GM12878 (cell line): ENCODE measurements around the gene FAM89B. TPM values are rescaled to one million over a fixed set of nuclear protein-coding genes. Genes with fewer than 3 reads are reported as not detected.

ENCODE experiments used
- ATAC-seq: fragments of 200-7000 bp; cut with Tn5 transposase; 3 replicates; pipeline ENCODE4 v1.9.1; 2020; ENCODE audit warnings: mild to moderate bottlenecking, moderate library complexity
- BruUV-seq: library from RNA; stranded (reverse); fragments of 400-500 nt; replicated peaks from 2 replicates; lab custom pipeline; 2021; lab: Mats Ljungman, UMichigan
- CTCF ChIA-PET: fragments of 300-600 bp; sonication (Branson Sonifier 250); formaldehyde crosslinking; extraction: SDS; loops from one replicate; lab custom pipeline; 2021; ENCODE audit warnings: inconsistent platforms; lab: Yijun Ruan, JAX
- POLR2A ChIA-PET: fragments of 350-600 bp; formaldehyde crosslinking; extraction: SDS; loops from one replicate; lab custom pipeline; 2021; ENCODE audit warnings: inconsistent platforms; lab: Charles Lee
- RAD21 ChIA-PET: fragments of 300-600 bp; sonication (Branson Sonifier 250); formaldehyde crosslinking; loops from one replicate; lab custom pipeline; 2023; ENCODE audit warnings: antibody characterized with exemption; ENCODE audit not compliant: unreplicated experiment; lab: Charles Lee
- SMC1A ChIA-PET: fragments of 300-600 bp; sonication (Branson Sonifier 250); formaldehyde crosslinking; loops from one replicate; lab custom pipeline; 2023; ENCODE audit not compliant: unreplicated experiment, uncharacterized antibody; lab: Charles Lee
- DNase-seq: peaks from one replicate; pipeline ENCODE4 v3.0.0-alpha.2; 2011; ENCODE audit warnings: low read depth, low spot score
- FAIRE-seq: peaks from 3 replicates; lab custom pipeline; 2011; peaks lifted over from hg19 to GRCh38; lab: Jason Lieb, UNC
- H2AFZ ChIP-seq: 2 replicates; pipeline ENCODE4 v1.6.0; 2011; ENCODE audit warnings: low read depth, low read length, control low read depth; ENCODE audit not compliant: control insufficient read depth
- H3K27ac ChIP-seq: 2 replicates; pipeline ENCODE4 v1.5.1; 2011; ENCODE audit warnings: control low read depth; ENCODE audit not compliant: control insufficient read depth, insufficient read depth
- H3K27me3 ChIP-seq, 2 experiments: replicated peaks in 1 of 2; 2 replicates each; pipeline versions ENCODE4 v1.6.0 to v1.6.1; 2011; ENCODE audit warnings: low read length in 1 of 2; ENCODE audit not compliant: control insufficient read depth in 2 of 2, insufficient read depth in 2 of 2
- H3K36me3 ChIP-seq, 2 experiments: 2 replicates each; pipeline ENCODE4 v1.5.1; 2011; ENCODE audit warnings: low read length in 1 of 2; ENCODE audit not compliant: control insufficient read depth in 2 of 2, insufficient read depth in 2 of 2
- H3K4me1 ChIP-seq: 2 replicates; pipeline ENCODE4 v1.6.1; 2011; ENCODE audit warnings: mild to moderate bottlenecking, low read length, moderate library complexity, mixed read lengths; ENCODE audit not compliant: control insufficient read depth, insufficient read depth
- H3K4me2 ChIP-seq: 2 replicates; pipeline ENCODE4 v1.6.0; 2011; ENCODE audit warnings: control low read depth; ENCODE audit not compliant: control insufficient read depth, insufficient read depth
- H3K4me3 ChIP-seq: fragments of 200-600 bp; sonication (generic); 2 replicates; pipeline ENCODE4 v1.5.1; 2016
- H3K79me2 ChIP-seq: 2 replicates; pipeline ENCODE4 v1.6.0; 2011; ENCODE audit warnings: low read length; ENCODE audit not compliant: control insufficient read depth, insufficient read depth
- H3K9ac ChIP-seq: 2 replicates; pipeline ENCODE4 v1.8.0; 2011; ENCODE audit warnings: low read length, control low read depth, mixed read lengths; ENCODE audit not compliant: control insufficient read depth, insufficient read depth
- H3K9me3 ChIP-seq: replicated peaks from 3 replicates; pipeline ENCODE4 v1.5.1; 2011; ENCODE audit warnings: mild to moderate bottlenecking, low read length; ENCODE audit not compliant: control insufficient read depth, insufficient read depth
- H4K20me1 ChIP-seq: 2 replicates; pipeline ENCODE4 v1.6.0; 2011; ENCODE audit not compliant: control insufficient read depth, insufficient read depth
- NFIC ChIP-seq: IDR thresholded peaks from 2 replicates; pipeline ENCODE4 v1.6.1; 2012; ENCODE audit warnings: low read depth, mild to moderate bottlenecking, inconsistent platforms, low read length, moderate library complexity
- NFYA ChIP-seq: IDR thresholded peaks from 2 replicates; pipeline ENCODE4 v1.6.1; 2011; ENCODE audit warnings: low read depth, mild to moderate bottlenecking, low read length, improper control_type of control experiment, borderline replicate concordance
- PAX5 ChIP-seq: IDR thresholded peaks from 2 replicates; pipeline ENCODE4 v1.6.1; 2011; ENCODE audit warnings: low read depth, low read length, borderline replicate concordance
- POLR2AphosphoS5 ChIP-seq: IDR thresholded peaks from 2 replicates; pipeline ENCODE4 v1.6.1; 2011; ENCODE audit warnings: mild to moderate bottlenecking, low read length, inconsistent platforms
- POU2F2 ChIP-seq: IDR thresholded peaks from 3 replicates; pipeline ENCODE4 v1.6.1; 2011; ENCODE audit warnings: low read depth, mild to moderate bottlenecking, low read length, borderline replicate concordance
- WGBS: methylation state at CpG from one replicate; pipeline ENCODE4 v1.1.6; 2016; ENCODE audit warnings: low lambda C conversion rate; ENCODE audit not compliant: insufficient replicate concordance, insufficient coverage; ENCODE audit errors: missing lambda C conversion rate; 5-methylcytosine and 5-hydroxymethylcytosine counted together
- in situ Hi-C: fragments of 300-500 bp; cut with MboI; formaldehyde crosslinking; loops from 9 replicates; pipeline ENCODE4 v1.14.3; 2018; ENCODE audit warnings: mixed read lengths
- intact Hi-C: fragments of 100-400 bp; cut with micrococcal nuclease; formaldehyde crosslinking; loops from one replicate; pipeline ENCODE4 v1.14.2; 2022; ENCODE audit not compliant: unreplicated experiment
- polyA plus RNA-seq, 11 experiments: library from polyadenylated mRNA; depleted of rRNA in 4 of 11; unstranded in 6 of 11; stranded (reverse) in 5 of 11; fragments of >200 nt; fragmentation: Nextera tagmentation in 4 of 11; fragmentation: Illumina TruSeq in 1 of 11; extraction: Ambion mirVana in 4 of 11; extraction: Trizol in 1 of 11; gene quantifications; 1 replicate in 1 of 11; 2 replicates in 10 of 11; pipeline versions ENCODE4 v1.2.1 to v1.2.3, GENCODE V29; 2011 to 2016; ENCODE audit warnings: inconsistent platforms in 2 of 11, missing spikeins in 2 of 11, low read depth in 1 of 11
- total RNA-seq, 4 experiments: library from RNA; depleted of rRNA in 3 of 4; stranded (reverse); fragments of >200 nt in 3 of 4; fragmentation: Illumina TruSeq in 1 of 4; extraction: Trizol in 1 of 4; gene quantifications; 2 replicates each; pipeline versions ENCODE4 v1.2.1 to v1.2.3, GENCODE V29; 2013 to 2021
- TF ChIP-seq, protein P1 (sequence below): fragments of 450-650 bp; IDR thresholded peaks from 2 replicates; pipeline ENCODE4 v1.6.1; 2016; ENCODE audit warnings: mild to moderate bottlenecking
- TF ChIP-seq, protein P2 (sequence below): IDR thresholded peaks from 2 replicates; pipeline ENCODE4 v1.6.1; 2011; ENCODE audit warnings: low read depth, mild to moderate bottlenecking, low read length, moderate library complexity, borderline replicate concordance; ENCODE audit errors: extremely low read depth
- TF ChIP-seq, protein P3 (sequence below): fragments of 450-650 bp; IDR thresholded peaks from 2 replicates; pipeline ENCODE4 v1.6.1; 2017; ENCODE audit warnings: mild to moderate bottlenecking, moderate library complexity

The FAM89B gene
- total and polyA plus RNA-seq, 10 of the 15 experiments (the other 5 are each of a cell fraction or from before 2014, with no cell fraction given) = 0.34 to 36.7 (median 9.8) TPM

DNA sequence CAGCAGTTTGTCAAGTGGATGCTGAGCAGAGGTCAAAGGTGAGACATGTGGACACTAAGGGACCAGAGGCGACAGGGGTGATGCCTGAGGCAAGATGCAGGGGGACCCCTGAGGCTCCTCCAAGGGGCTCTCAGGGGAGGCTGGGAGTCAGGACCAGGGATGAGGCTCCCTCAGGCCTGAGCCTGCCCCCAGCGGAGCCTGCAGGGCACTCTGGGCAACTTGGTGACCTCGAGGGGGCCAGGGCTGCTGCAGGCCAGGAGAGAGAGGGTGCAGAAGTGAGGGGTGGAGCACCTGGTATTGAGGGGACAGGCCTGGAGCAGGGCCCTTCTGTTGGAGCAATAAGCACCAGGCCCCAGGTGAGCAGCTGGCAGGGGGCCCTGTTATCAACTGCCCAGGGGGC lies 9.6 kb downstream of the FAM89B start:
- WGBS = 68% methylated on average over 3 of the region's 3 CpGs
- intact Hi-C loops = no loop called here
- H3K27ac ChIP-seq = no peak overlapping the region
- FAIRE-seq = no peak
- H3K4me2 ChIP-seq = no peak overlapping the region
- H3K79me2 ChIP-seq = peaks cover 34% of the 10 kb centered on the region
- H4K20me1 ChIP-seq = no peaks in the 10 kb centered on the region; the same call in 1 of the 2 replicates
- ATAC-seq = no peak
- no peak for TF ChIP-seq NFYA
- no peak for TF ChIP-seq PAX5
- no peak for TF ChIP-seq POU2F2
- no peak for TF ChIP-seq NFIC
- TF ChIP-seq POLR2AphosphoS5 = no peak
- TF ChIP-seq, protein P1, sequence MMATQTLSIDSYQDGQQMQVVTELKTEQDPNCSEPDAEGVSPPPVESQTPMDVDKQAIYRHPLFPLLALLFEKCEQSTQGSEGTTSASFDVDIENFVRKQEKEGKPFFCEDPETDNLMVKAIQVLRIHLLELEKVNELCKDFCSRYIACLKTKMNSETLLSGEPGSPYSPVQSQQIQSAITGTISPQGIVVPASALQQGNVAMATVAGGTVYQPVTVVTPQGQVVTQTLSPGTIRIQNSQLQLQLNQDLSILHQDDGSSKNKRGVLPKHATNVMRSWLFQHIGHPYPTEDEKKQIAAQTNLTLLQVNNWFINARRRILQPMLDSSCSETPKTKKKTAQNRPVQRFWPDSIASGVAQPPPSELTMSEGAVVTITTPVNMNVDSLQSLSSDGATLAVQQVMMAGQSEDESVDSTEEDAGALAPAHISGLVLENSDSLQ = no peak
- TF ChIP-seq, protein P2, sequence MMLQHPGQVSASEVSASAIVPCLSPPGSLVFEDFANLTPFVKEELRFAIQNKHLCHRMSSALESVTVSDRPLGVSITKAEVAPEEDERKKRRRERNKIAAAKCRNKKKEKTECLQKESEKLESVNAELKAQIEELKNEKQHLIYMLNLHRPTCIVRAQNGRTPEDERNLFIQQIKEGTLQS = no peak
- TF ChIP-seq, protein P3, sequence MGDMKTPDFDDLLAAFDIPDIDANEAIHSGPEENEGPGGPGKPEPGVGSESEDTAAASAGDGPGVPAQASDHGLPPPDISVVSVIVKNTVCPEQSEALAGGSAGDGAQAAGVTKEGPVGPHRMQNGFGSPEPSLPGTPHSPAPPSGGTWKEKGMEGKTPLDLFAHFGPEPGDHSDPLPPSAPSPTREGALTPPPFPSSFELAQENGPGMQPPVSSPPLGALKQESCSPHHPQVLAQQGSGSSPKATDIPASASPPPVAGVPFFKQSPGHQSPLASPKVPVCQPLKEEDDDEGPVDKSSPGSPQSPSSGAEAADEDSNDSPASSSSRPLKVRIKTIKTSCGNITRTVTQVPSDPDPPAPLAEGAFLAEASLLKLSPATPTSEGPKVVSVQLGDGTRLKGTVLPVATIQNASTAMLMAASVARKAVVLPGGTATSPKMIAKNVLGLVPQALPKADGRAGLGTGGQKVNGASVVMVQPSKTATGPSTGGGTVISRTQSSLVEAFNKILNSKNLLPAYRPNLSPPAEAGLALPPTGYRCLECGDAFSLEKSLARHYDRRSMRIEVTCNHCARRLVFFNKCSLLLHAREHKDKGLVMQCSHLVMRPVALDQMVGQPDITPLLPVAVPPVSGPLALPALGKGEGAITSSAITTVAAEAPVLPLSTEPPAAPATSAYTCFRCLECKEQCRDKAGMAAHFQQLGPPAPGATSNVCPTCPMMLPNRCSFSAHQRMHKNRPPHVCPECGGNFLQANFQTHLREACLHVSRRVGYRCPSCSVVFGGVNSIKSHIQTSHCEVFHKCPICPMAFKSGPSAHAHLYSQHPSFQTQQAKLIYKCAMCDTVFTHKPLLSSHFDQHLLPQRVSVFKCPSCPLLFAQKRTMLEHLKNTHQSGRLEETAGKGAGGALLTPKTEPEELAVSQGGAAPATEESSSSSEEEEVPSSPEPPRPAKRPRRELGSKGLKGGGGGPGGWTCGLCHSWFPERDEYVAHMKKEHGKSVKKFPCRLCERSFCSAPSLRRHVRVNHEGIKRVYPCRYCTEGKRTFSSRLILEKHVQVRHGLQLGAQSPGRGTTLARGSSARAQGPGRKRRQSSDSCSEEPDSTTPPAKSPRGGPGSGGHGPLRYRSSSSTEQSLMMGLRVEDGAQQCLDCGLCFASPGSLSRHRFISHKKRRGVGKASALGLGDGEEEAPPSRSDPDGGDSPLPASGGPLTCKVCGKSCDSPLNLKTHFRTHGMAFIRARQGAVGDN = no peak
- H3K9me3 ChIP-seq = no peaks in the 10 kb centered on the region
- peaks cover 29% of the 10 kb centered on the region for H3K4me1 ChIP-seq
- H3K4me3 ChIP-seq = no peak overlapping the region
- ChIA-PET SMC1A (no interaction called here), POLR2A (no interaction called here), CTCF (interaction anchor here (2.3 kb wide), 1 partner anchor 12 kb away, joined by 9 read pairs; no protein-coding TSS in a partner anchor), RAD21 (no interaction called here)
- H3K9ac ChIP-seq = no peak overlapping the region
- no peak for DNase-seq
- H3K36me3 ChIP-seq = peaks cover 17% of the 10 kb centered on the region in 2 experiments; a peak in 3 of 4 replicates
- no peaks in the 10 kb centered on the region for H3K27me3 ChIP-seq
- BruUV-seq = no TSS peak
- no peak overlapping the region for H2AFZ ChIP-seq
- in situ Hi-C loops = no loop called here
